Measurements from ENCODE around the gene OTOP1.
"Not testable (repeated sequence)": the region's sequence is repeated elsewhere in the genome, so short reads cannot be mapped to it uniquely, and the experiment has no call there.

OTOP1 gene

GRCh38 chr4:4227510-4228355 is 1.0 kb upstream of the OTOP1 start:
- DNase-seq = no peak

DNA sequence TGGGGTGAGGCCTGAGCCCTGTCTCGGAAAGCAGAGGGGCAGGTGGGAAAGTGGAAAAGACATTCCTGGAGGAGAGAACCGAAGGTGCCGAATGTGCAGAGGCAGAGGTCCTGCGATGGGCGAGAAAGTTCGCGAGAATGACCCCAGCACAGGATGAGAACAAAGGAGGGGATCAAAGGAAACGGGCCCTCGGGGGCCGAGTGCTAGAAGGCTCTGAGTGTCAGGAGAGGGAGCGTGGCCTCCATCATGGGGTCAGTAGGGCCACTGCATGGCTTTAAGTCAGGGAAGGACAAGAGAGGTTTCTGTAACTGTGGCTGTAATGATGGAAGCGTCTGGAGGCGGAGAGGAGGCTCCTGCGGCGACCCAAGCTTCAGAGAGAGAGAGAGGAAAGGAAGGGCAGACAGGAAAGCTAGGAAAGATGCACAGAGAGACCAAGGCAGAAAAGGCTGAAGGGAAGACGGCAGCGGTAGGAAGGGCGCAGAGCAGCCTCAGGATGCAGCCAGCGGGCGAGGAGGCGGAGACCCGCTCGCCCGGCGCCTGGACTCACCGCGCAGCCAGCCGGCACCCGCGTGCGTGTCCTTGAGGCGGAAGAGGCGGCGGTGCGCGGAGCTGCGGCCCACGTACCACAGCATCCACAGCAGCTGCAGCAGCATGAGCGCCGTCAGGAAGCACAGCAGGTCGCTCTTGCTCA is 669 bp downstream of the OTOP1 start:
- no peak for DNase-seq

- no peak for DNase-seq
Measured at GRCh38 chr4:4217113-4217512, 9.6 kb downstream of the OTOP1 start.

DNA sequence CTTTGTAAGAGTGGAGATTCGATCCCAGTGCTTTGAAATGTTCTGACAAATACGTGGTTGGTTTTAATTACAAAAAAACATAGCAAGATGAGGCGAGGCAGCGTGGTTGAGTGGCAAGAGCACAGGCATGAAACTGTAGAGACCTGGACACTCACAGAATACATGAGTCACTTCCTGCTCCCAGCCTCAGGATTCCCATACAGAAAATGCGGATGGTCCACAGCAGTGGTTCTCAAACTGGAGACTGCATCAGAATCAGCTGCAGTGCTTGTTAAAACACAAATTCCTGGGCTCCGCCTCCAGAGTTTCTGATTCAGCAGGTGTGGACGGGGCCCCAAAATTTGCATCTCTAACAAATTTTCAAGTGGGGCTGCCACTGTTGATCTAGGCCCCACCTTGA is 10.1 kb downstream of the OTOP1 start:
- DNase-seq = no peak

DNA sequence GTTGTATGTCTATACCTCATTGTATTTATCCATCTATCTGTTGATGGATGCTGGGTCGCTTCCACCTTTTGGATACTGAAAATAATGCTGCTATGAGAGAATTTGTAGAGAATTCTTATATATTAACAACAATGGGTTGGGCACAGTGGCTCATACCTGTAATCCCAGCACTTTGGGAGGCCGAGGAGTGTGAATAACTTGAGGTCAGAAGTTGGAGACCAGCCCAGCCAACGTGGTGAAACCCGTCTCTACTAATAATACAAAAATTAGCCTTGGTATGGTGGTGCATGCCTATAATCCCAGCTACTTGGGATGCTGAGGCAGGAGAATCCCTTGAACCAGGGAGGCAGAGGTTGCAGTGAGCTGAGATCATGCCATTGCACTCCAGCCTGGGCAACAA is 13.1 kb downstream of the OTOP1 start:
- not testable (repeated sequence) for DNase-seq

- DNase-seq = no peak
Measured at GRCh38 chr4:4206204-4206603, 20.5 kb downstream of the OTOP1 start.

DNA sequence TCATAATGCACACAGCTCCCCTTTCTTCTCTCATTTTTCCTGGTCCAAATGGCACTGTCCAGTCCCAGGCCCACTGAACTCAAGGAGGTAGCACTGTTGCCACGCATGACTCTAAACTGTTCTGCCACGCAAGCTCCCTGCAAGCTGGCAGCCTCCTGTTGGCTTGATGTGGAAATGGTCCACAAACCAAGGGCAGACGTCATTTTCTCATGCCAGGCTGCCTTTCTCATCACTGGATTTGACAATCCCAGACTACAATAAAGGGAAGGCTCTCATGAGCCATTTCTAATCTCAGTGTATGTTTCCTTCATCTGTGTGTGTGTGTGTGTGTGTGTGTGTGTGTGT is 22.4 kb downstream of the OTOP1 start:
- DNase-seq = no peak

DNA sequence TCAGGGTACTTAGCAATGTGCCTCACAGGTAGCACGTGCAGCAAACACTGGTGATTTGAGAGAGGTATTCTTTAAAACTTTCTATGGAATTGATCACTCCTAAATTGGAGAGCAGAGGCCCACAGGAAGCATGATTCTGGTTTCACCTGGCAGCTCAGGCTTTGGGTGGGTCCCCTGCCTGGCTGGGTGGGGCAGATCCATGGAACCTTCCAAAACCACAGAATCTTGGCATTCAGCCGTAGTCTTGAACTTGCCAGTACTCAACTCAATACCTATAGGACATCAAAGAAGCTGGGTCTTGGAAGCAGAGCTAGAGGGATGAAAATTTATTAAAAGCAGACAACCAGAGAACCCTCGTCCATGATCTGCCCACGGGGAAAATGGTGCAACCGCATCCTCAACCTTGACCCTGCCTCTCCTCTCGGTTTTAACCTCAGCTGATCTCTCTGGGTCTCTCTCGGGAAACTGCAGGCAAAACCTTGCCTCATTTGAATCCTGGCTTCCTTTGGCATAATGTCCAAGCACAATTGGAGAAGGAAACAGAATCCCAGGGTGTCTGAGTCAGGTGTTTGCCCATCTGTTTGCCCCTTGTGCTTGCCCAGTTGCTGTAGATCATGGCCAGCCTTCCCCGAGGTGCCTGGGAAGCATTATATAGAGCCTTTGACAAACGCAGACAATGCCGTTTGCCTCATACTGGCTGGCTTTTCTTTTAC is 22.9 kb downstream of the OTOP1 start:
- DNase-seq = no peak

DNA sequence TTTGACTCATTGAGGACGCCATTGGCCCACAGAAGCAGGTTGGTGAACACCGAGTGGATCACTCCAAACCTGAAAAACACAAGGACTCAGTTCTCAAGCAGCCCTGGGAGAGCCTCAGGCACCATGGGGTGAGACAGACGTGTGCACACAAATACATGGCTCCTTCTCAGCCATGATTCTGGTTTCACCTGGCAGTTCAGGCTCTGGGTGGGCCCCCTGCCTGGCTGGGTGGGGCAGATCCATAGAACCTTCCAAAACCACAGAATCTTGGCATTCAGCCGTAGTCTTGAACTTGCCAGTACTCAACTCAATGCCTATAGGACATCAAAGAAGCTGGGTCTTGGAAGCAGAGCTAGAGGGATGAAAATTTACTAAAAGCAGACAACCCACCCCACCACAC is 24.2 kb downstream of the OTOP1 start:
- no peak for DNase-seq

- DNase-seq = no peak
Measured at GRCh38 chr4:4200624-4201023, 26.1 kb downstream of the OTOP1 start.

GRCh38 chr4:4195354-4195753 is 31.4 kb downstream of the OTOP1 start:
- no peak for DNase-seq

- DNase-seq = not testable (repeated sequence)
Measured at GRCh38 chr4:4188557-4188956, 38.2 kb downstream of the OTOP1 start.

GRCh38 chr4:4185528-4185927 is 41.2 kb downstream of the OTOP1 start:
- DNase-seq = no peak

GRCh38 chr4:4182835-4183568 is 43.7 kb downstream of the OTOP1 start:
- no peak for DNase-seq

- no peak for DNase-seq
Measured at GRCh38 chr4:4170596-4171150, 56.1 kb downstream of the OTOP1 start.

- DNase-seq = not testable (repeated sequence)
Measured at GRCh38 chr4:4167981-4168780, 58.5 kb downstream of the OTOP1 start.

DNA sequence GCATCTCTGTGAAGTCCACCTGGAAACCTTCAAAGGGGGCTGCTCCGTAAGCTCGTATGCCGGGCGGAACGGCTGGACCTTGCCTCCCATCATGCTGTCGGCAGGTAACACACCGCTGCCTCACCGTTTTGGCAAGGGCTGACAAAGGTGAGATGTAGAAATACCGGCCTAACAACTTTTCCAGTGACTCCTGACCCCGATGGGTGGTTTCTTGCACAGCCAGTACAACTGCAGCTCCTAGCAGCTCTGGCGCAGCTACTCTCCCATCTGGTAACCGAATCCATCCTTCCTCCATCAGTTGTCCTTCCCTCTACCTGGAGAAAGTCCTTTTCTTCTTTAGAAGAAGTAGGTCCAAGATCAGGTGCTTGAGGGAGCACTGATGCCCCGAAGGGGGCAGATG is 59.7 kb downstream of the OTOP1 start:
- not testable (repeated sequence) for DNase-seq

GRCh38 chr4:4165701-4166392 is 60.9 kb downstream of the OTOP1 start:
- DNase-seq = not testable (repeated sequence)

DNA sequence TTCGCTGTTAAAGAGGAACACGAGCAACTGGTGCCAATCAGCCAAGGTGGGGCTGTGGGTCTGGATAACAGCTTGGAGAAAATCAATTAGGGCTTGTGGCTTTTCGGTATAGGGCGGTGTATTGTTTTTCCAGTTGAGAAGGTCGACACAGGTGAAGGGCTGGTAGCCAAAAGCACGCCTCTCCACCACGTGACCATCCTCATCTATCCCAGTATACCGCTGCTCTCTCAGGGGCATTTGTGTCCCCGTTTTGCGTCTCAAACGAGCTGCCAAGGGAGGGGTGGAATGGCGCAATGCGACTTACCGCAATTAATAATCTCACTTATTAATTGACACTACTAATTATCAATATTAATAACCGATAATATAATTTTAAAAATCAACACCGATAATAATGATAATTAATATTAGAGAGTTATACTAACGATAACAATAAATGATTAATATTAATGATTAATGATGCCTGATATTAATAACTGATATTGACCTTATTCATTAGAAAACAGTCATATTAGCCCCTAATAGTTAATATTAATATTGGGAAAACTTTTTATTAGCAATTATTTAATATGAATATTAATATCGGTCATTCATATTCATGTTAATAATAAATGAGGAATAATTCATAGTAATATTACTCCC is 62.1 kb downstream of the OTOP1 start:
- not testable (repeated sequence) for DNase-seq

GRCh38 chr4:4162186-4162585 is 64.5 kb downstream of the OTOP1 start:
- DNase-seq = not testable (repeated sequence)
